Kidney epithelial cell (primary cell): Measurements from ENCODE around the gene PRX. TPM values are rescaled to one million over a fixed set of nuclear protein-coding genes. Genes with fewer than 3 reads are reported as not detected.
A peak's percentile ranks its signal among the peaks of the same experiment; 100 is the strongest.

Experiments used
- DNase-seq: peaks from one replicate; pipeline ENCODE4 v3.0.0-alpha.2; 2010; ENCODE audit warnings: low read depth
- H3K27me3 ChIP-seq: 2 replicates; pipeline ENCODE4 v1.6.0; 2011; ENCODE audit warnings: low read length; ENCODE audit not compliant: control insufficient read depth, insufficient read depth
- H3K36me3 ChIP-seq: 2 replicates; pipeline ENCODE4 v1.5.1; 2011; ENCODE audit warnings: low read length; ENCODE audit not compliant: control insufficient read depth, insufficient read depth
- H3K4me3 ChIP-seq: 2 replicates; pipeline ENCODE4 v1.5.1; 2011; ENCODE audit warnings: low read depth, mild to moderate bottlenecking, control low read depth, low read length
- total RNA-seq: library from RNA; depleted of rRNA; stranded (reverse); fragments of >200 nt; gene quantifications from 2 replicates; pipeline ENCODE4 v1.2.3, GENCODE V29; 2015
- TF ChIP-seq, protein P1 (sequence below): IDR thresholded peaks from 2 replicates; pipeline ENCODE4 v1.5.1; 2011; ENCODE audit warnings: mild to moderate bottlenecking, moderate library complexity, low read length, control low read depth, inconsistent platforms; ENCODE audit not compliant: insufficient read depth, poor library complexity, severe bottlenecking

Gene PRX
- total RNA-seq, 1 donor from 2014 or later = 2.7 TPM

GRCh38 chr19:40425450-40426287 lies 12.5 kb upstream of the PRX start, which contains the start of gene SERTAD1:
SERTAD1 (minus strand) TSS chr19:40425992; CDS start chr19:40423546, 2,446 bp downstream.
- H3K4me3 ChIP-seq = peak within 1 kb of the TSS; percentile 74
- DNase-seq = peak; percentile 94

DNA sequence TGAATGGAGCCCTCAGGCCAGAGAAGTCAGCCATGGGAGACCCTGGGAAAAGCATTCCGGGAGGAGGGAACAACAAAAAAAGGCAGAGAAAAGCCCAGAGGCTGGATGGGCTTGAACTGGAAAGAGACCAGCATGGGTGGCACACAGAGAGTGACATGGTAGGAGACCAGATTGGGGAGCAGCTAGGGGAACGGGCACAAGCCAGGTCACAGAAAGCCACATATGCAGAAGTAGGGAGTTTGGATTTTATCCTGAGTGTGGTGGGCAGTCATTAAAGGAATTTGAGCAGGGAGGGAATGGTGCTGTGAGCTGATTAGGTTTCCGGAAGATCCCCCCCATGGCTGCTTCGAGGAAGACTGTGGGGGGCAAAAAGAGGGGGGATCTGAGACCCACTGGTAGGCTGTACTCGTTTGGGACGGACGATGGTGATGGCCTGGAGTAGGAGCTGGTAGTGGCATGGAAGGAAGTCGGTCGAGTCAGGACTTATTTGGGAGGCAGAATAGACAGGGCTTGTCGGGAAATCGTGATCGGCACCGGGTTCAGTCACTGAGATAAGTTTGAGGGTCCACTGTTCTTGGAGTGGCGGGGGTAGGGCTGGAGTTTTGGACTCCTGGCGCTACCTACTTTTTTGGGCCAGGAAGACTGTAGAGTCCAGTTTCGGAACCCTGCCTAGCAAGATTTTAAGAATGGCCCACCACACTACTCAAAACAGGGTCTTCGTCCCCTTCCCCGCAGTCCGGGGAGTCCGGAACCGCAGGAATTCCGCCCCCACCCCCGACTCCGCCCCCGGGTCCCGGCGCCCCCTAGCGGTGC lies 11.7 kb upstream of the PRX start:
- Histone ChIP-seq H3K36me3 (no peaks in the 10 kb centered on the region), H3K27me3 (no peaks in the 10 kb centered on the region), H3K4me3 (peak overlapping the region; percentile 74)
- no peak for DNase-seq
- TF ChIP-seq, protein P1, sequence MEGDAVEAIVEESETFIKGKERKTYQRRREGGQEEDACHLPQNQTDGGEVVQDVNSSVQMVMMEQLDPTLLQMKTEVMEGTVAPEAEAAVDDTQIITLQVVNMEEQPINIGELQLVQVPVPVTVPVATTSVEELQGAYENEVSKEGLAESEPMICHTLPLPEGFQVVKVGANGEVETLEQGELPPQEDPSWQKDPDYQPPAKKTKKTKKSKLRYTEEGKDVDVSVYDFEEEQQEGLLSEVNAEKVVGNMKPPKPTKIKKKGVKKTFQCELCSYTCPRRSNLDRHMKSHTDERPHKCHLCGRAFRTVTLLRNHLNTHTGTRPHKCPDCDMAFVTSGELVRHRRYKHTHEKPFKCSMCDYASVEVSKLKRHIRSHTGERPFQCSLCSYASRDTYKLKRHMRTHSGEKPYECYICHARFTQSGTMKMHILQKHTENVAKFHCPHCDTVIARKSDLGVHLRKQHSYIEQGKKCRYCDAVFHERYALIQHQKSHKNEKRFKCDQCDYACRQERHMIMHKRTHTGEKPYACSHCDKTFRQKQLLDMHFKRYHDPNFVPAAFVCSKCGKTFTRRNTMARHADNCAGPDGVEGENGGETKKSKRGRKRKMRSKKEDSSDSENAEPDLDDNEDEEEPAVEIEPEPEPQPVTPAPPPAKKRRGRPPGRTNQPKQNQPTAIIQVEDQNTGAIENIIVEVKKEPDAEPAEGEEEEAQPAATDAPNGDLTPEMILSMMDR = no peak

More at GRCh38 chr19:40425450-40426287, 12.5 kb upstream of the PRX start, which contains the start of gene SERTAD1:
- TF ChIP-seq, protein P1 = peak; percentile 79
- no peaks in the 10 kb centered on the region for H3K27me3 ChIP-seq
- no peaks in the 10 kb centered on the region for H3K36me3 ChIP-seq

DNA sequence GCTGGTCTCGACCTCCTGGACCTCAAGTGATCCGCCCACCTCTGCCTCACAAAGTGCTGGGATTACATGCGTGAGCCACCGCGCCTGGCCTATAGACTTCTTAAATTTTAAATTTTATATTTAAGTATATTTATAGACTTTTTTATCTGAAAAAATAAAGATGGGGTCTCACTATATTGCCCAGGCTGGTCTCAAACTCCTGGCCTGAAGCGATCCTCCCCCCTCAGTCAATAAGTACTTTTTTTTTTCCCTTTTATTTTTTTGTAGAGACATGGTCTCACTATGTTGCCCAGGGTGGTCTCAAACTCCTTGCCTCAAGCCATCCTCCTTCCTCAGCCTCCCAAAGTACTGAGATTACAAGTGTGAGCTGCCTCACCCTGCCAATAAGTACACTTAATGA lies 10.8 kb upstream of the PRX start:
- Histone ChIP-seq H3K27me3 (no peaks in the 10 kb centered on the region), H3K4me3 (peak overlapping the region; percentile 74), H3K36me3 (no peaks in the 10 kb centered on the region)
- DNase-seq = no peak
- TF ChIP-seq, protein P1 = no peak

DNA sequence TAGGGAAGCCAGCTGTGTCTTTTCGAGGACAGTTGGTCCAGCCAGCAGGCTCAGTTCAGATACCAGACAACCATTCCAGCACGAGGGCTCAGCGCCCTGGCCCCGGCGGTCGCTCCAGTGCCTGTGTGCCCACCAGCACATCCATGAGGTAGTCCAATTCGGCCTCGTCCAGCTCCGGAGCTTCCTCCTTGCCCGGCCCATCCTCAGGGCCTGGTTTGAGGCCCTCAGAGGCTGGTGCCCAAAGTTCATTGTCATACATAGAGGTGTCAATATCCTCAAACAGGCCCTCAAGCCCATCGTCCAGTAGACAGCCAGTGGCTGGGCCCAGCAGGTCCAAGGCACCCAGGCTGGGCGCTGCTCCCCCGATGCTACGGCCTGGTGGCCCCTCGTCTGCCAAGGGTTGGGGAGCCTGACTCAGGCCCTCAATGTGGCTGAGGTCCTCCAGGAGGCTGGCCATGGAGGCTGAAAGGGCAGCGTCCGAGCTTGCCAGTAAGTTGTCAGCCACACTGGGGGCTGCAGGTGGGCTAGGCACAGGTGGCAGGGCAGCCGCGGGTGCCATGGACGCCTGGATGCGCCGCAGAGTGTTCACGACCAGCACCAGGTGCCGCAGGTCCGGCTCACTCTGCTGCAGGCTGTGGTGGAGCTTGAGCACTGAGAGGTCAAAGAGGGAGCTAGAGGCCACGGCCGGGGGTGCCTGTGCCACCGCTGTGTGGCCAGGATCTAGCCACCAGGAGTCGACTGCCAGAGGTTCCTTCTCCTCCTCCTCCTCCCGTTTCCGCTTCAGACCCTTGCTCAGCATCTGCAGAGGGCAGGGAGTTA lies 9.8 kb upstream of the PRX start:
- Histone ChIP-seq H3K4me3 (no peak overlapping the region), H3K27me3 (no peaks in the 10 kb centered on the region), H3K36me3 (no peaks in the 10 kb centered on the region)
- no peak for DNase-seq
- TF ChIP-seq, protein P1 = no peak

- DNase-seq = no peak
- Histone ChIP-seq H3K36me3 (no peaks in the 10 kb centered on the region), H3K4me3 (no peak overlapping the region), H3K27me3 (no peaks in the 10 kb centered on the region)
- TF ChIP-seq, protein P1 = no peak
These were observed 9.0 kb upstream of the PRX start for GRCh38 chr19:40421993-40422747.
